ENCODE results near the gene ZNF688. TPM values are rescaled to one million over a fixed set of nuclear protein-coding genes. Genes with fewer than 3 reads are reported as not detected.

The ZNF688 gene
- total and polyA plus RNA-seq, 2 of the 13 experiments (the other 11 are each of a cell fraction or from before 2014, with no cell fraction given) = 2.4 to 5.4 TPM

DNA sequence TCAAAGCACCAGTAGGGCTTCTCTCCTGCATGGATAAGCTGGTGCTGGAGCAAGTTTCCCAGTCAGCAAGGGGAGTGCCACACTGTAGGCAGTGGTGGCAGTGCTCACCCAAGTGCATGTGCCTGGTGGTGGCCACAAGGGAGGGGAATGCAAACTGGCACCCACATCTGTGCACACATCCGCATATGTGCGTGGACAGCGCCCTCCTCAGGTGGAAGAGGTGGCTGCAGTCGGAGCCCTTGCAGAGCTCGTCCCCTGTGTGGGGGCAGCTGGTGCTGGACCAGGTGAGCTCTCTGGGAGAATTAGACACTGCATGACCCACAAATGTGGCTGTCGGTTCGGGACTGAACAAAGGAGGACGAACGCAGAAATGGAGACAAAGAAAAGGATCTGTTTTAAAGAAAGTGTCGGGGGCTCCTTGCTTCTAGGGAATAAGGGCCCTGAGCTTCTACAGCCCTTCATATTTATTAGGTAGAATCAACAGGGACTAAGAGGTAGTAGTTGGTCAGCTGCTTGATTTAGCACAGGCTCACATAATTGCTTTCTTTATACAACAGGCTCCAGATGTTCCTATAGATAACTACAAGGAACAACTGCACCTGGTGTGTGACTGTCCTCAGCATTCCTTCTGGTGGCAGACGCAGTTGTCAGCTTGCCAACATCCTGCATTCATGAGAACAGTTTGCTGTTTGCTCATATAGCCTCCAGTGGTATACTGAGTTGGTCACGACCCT, 44.0 kb upstream of the ZNF688 start (continued):
- TF ChIP-seq, protein P1, sequence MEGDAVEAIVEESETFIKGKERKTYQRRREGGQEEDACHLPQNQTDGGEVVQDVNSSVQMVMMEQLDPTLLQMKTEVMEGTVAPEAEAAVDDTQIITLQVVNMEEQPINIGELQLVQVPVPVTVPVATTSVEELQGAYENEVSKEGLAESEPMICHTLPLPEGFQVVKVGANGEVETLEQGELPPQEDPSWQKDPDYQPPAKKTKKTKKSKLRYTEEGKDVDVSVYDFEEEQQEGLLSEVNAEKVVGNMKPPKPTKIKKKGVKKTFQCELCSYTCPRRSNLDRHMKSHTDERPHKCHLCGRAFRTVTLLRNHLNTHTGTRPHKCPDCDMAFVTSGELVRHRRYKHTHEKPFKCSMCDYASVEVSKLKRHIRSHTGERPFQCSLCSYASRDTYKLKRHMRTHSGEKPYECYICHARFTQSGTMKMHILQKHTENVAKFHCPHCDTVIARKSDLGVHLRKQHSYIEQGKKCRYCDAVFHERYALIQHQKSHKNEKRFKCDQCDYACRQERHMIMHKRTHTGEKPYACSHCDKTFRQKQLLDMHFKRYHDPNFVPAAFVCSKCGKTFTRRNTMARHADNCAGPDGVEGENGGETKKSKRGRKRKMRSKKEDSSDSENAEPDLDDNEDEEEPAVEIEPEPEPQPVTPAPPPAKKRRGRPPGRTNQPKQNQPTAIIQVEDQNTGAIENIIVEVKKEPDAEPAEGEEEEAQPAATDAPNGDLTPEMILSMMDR (CRISPR knock-in tag; IDR thresholded peaks at IDR 0.05) = peak; percentile 100
- TF ChIP-seq FOXK2 (IDR thresholded peaks at IDR 0.05) (no peak), RAD21 (CRISPR knock-in tag; IDR thresholded peaks at IDR 0.05) (peak; percentile 97), XRCC5 (optimal IDR thresholded peaks at IDR 0.05; ENCODE audit: low read length) (peak; percentile 83), SNRNP70 (IDR thresholded peaks at IDR 0.05; ENCODE audit: low read depth, low read length) (no peak), ATF3 (CRISPR knock-in tag; IDR thresholded peaks at IDR 0.05) (0 out of 2 replicates have a peak, but pooled peaks have one; percentile 18), ZNF792 (CRISPR knock-in tag; IDR thresholded peaks at IDR 0.05) (0 out of 2 replicates have a peak, but pooled peaks have one; percentile 41), ZBTB42 (CRISPR knock-in tag; IDR thresholded peaks at IDR 0.05) (peak; percentile 59; the same call in 1 of the 2 replicates), TCF12 (IDR thresholded peaks at IDR 0.05) (no peak), TCF12 (CRISPR knock-in tag; IDR thresholded peaks at IDR 0.05) (no peak), FOSL2 (CRISPR knock-in tag; IDR thresholded peaks at IDR 0.05) (peak; percentile 39; the same call in 1 of the 2 replicates), SAP130 (CRISPR knock-in tag; IDR thresholded peaks at IDR 0.05; ENCODE audit: low read depth) (peak; percentile 45; the same call in 1 of the 2 replicates), SMARCE1 (IDR thresholded peaks at IDR 0.05; ENCODE audit: borderline replicate concordance) (no peak), HOMEZ (CRISPR knock-in tag; IDR thresholded peaks at IDR 0.05; ENCODE audit: low read depth) (peak; percentile 50; the same call in 1 of the 2 replicates), ARID2 (CRISPR knock-in tag; IDR thresholded peaks at IDR 0.05; ENCODE audit: borderline replicate concordance) (0 out of 2 replicates have a peak, but pooled peaks have one; percentile 50), ZEB1 (IDR thresholded peaks at IDR 0.05; ENCODE audit: insufficient replicate concordance, low read depth) (no peak), CSRNP1 (CRISPR knock-in tag; IDR thresholded peaks at IDR 0.05) (no peak), ZNF788 (CRISPR knock-in tag; IDR thresholded peaks at IDR 0.05; ENCODE audit: borderline replicate concordance) (peak; percentile 35; the same call in 1 of the 2 replicates)
- TF ChIP-seq, protein P2, sequence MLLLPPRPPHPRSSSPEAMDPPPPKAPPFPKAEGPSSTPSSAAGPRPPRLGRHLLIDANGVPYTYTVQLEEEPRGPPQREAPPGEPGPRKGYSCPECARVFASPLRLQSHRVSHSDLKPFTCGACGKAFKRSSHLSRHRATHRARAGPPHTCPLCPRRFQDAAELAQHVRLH (CRISPR knock-in tag; IDR thresholded peaks at IDR 0.05; ENCODE audit: borderline replicate concordance, low read depth) = 0 out of 2 replicates have a peak, but pooled peaks have one; percentile 34
- TF ChIP-seq, protein P3, sequence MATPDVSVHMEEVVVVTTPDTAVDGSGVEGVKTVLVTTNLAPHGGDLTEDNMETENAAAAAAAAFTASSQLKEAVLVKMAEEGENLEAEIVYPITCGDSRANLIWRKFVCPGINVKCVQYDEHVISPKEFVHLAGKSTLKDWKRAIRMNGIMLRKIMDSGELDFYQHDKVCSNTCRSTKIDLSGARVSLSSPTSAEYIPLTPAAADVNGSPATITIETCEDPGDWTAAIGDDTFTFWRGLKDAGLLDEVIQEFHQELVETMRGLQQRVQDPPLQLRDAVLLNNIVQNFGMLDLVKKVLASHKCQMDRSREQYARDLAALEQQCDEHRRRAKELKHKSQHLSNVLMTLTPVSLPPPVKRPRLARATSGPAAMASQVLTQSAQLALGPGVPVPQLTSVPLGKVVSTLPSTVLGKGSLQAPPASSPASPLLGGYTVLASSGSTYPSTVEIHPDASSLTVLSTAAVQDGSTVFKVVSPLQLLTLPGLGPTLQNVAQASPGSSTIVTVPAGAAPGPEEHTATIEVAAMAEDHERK (CRISPR knock-in tag; IDR thresholded peaks at IDR 0.05; ENCODE audit: low read depth) = no peak

Data from HepG2 (cell line).